Liver (tissue), 9 donors: ENCODE results near the gene FZR1. TPM values are rescaled to one million over a fixed set of nuclear protein-coding genes. Genes with fewer than 3 reads are reported as not detected.

Experiments used
- DNase-seq: peaks from one replicate; pipeline ENCODE4 v3.0.0-alpha.2; 2017; ENCODE audit warnings: low spot score
- H3K27ac ChIP-seq, 2 donors: one replicate each; pipeline ENCODE4 v1.7.0; 2013; ENCODE audit warnings: inconsistent platforms in 2 of 2, low read length in 2 of 2, control low read depth in 1 of 2, low read depth in 1 of 2, mild to moderate bottlenecking in 1 of 2
- H3K27me3 ChIP-seq, 4 donors: one replicate each; pipeline versions ENCODE4 v1.6.1 to v1.7.0; 2013; ENCODE audit warnings: low read length in 3 of 4, inconsistent platforms in 1 of 4, mild to moderate bottlenecking in 1 of 4, moderate library complexity in 1 of 4; ENCODE audit not compliant: control insufficient read depth in 4 of 4, insufficient read depth in 4 of 4
- H3K36me3 ChIP-seq, 4 donors: one replicate each; pipeline versions ENCODE4 v1.6.1 to v1.7.0; 2013; ENCODE audit warnings: low read length in 3 of 4, mild to moderate bottlenecking in 3 of 4, low read depth in 1 of 4, moderate library complexity in 1 of 4; ENCODE audit not compliant: control insufficient read depth in 4 of 4, insufficient read depth in 3 of 4
- H3K4me1 ChIP-seq, 4 donors: one replicate each; pipeline versions ENCODE4 v1.6.1 to v1.7.0; 2013; ENCODE audit warnings: low read length in 3 of 4, mild to moderate bottlenecking in 3 of 4, moderate library complexity in 1 of 4; ENCODE audit not compliant: control insufficient read depth in 4 of 4, insufficient read depth in 4 of 4
- H3K4me3 ChIP-seq, 3 donors: one replicate each; pipeline versions ENCODE4 v1.6.1 to v1.7.0; 2013; ENCODE audit warnings: low read length in 3 of 3, control low read depth in 1 of 3, low read depth in 1 of 3, mild to moderate bottlenecking in 1 of 3
- H3K9ac ChIP-seq, 2 donors: one replicate each; pipeline ENCODE4 v1.7.0; 2013; ENCODE audit warnings: low read length in 2 of 2, mild to moderate bottlenecking in 2 of 2, moderate library complexity in 2 of 2, control low read depth in 1 of 2, low read depth in 1 of 2
- H3K9me3 ChIP-seq, 4 donors: one replicate each; pipeline versions ENCODE4 v1.6.1 to v1.7.0; 2013; ENCODE audit warnings: low read length in 3 of 4; ENCODE audit not compliant: control insufficient read depth in 4 of 4
- ATF3 ChIP-seq: IDR thresholded peaks from 2 replicates; pipeline ENCODE4 v1.6.1; 2016; ENCODE audit warnings: antibody characterized with exemption
- EGR1 ChIP-seq, 2 donors: IDR thresholded peaks; 2 replicates each; pipeline ENCODE4 v1.6.1; 2016 to 2018; ENCODE audit warnings: antibody characterized with exemption in 2 of 2, low read depth in 2 of 2
- FOXA1 ChIP-seq: IDR thresholded peaks from 2 replicates; pipeline ENCODE4 v1.6.1; 2016; ENCODE audit warnings: antibody characterized with exemption
- FOXA2 ChIP-seq: IDR thresholded peaks from 2 replicates; pipeline ENCODE4 v1.6.1; 2016; ENCODE audit warnings: antibody characterized with exemption
- GABPA ChIP-seq, 2 donors: IDR thresholded peaks in 1 of 2; conservative IDR thresholded peaks in 1 of 2; 2 replicates each; pipeline ENCODE4 v1.6.1; 2016; ENCODE audit warnings: antibody characterized with exemption in 2 of 2, mild to moderate bottlenecking in 1 of 2, moderate library complexity in 1 of 2
- HNF4A ChIP-seq, 2 donors: conservative IDR thresholded peaks; 2 replicates each; pipeline ENCODE4 v1.6.1; 2016; ENCODE audit warnings: antibody characterized with exemption in 2 of 2, mild to moderate bottlenecking in 2 of 2
- HNF4G ChIP-seq: IDR thresholded peaks from 2 replicates; pipeline ENCODE4 v1.6.1; 2016; ENCODE audit warnings: antibody characterized with exemption
- JUND ChIP-seq, 2 donors: IDR thresholded peaks; 2 replicates each; pipeline ENCODE4 v1.6.1; 2016; ENCODE audit warnings: antibody characterized with exemption in 2 of 2
- RAD21 ChIP-seq, 2 donors: IDR thresholded peaks; 2 replicates each; pipeline ENCODE4 v1.6.1; 2016; ENCODE audit warnings: antibody characterized with exemption in 2 of 2, mild to moderate bottlenecking in 2 of 2
- RXRA ChIP-seq, 2 donors: IDR thresholded peaks; 2 replicates each; pipeline ENCODE4 v1.6.1; 2017 to 2018; ENCODE audit warnings: antibody characterized with exemption in 2 of 2, mild to moderate bottlenecking in 1 of 2
- TAF1 ChIP-seq: conservative IDR thresholded peaks from 2 replicates; pipeline ENCODE4 v1.6.1; 2016; ENCODE audit warnings: antibody characterized with exemption, mild to moderate bottlenecking
- YY1 ChIP-seq: IDR thresholded peaks from 2 replicates; pipeline ENCODE4 v1.6.1; 2016; ENCODE audit warnings: antibody characterized with exemption, mild to moderate bottlenecking
- WGBS: extraction: QIAGEN DNeasy Blood & Tissue Kit; methylation state at CpG from one replicate; pipeline ENCODE4 v1.1.7; 2013; 5-methylcytosine and 5-hydroxymethylcytosine counted together
- polyA plus RNA-seq, 2 donors: library from polyadenylated mRNA; stranded (reverse) in 1 of 2; unstranded in 1 of 2; fragments of 200-250 nt in 1 of 2; fragments of >200 nt in 1 of 2; fragmentation: Nextera tagmentation in 1 of 2; extraction: Ambion mirVana in 1 of 2; gene quantifications; one replicate each; pipeline versions ENCODE4 v1.2.1 to v1.2.3, GENCODE V29; 2013 to 2015
- total RNA-seq, 2 donors: library from RNA; depleted of rRNA; stranded (reverse); fragments of >200 nt; gene quantifications; one replicate each; pipeline ENCODE4 v1.2.3, GENCODE V29; 2014
- TF ChIP-seq, protein P1 (sequence below): fragments of 150-350 bp; IDR thresholded peaks from 2 replicates; pipeline ENCODE4 v1.5.1; 2017; ENCODE audit warnings: improper control_type of control experiment, low read depth, low read length; ENCODE audit not compliant: missing input control
- TF ChIP-seq, protein P2 (sequence below): IDR thresholded peaks from 2 replicates; pipeline ENCODE4 v1.6.1; 2016; ENCODE audit warnings: antibody characterized with exemption
- TF ChIP-seq, protein P3 (sequence below): IDR thresholded peaks from 2 replicates; pipeline ENCODE4 v1.6.1; 2016; ENCODE audit warnings: antibody characterized with exemption
- TF ChIP-seq, protein P4 (sequence below): IDR thresholded peaks from 2 replicates; pipeline ENCODE4 v1.6.1; 2016; ENCODE audit warnings: antibody characterized with exemption, mild to moderate bottlenecking
- donor health status: healthy.
- donor health status: healthy.
- donor health status: healthy.
- donor health status: healthy.
- donor health status: healthy.

FZR1 gene
- total and polyA plus RNA-seq, 4 donors: 17.0 to 27.3 (median 20.3) TPM

DNA sequence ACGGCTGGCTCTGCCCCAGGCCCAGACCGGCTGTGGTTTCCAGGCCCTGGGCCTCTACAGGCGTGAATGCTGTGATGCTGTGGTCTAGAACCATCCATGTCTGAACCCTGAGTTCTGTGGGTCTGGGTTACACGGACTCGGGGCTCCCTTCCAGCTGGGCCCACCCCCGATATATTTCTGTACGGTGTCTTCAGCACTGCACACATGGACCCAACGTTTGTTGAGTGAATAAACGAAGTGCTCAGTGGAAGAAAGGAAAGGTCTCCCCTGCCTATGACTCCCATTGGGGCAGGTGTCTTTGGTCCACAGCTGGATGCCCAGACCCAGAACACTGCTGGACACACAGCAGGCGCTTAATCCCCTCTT lies 39.5 kb downstream of the FZR1 start:
- H3K4me3 ChIP-seq: no peak overlapping the region
- H3K4me1 ChIP-seq: peaks cover 0 to 5% (median 1%) of the 10 kb centered on the region in 4 donors
- WGBS: 77% methylated on average over 10 of the region's 10 CpGs
- peaks cover 0 to 10% (median 5%) of the 10 kb centered on the region in 4 donors for H3K36me3 ChIP-seq
- TF ChIP-seq TAF1: no peak
- TF ChIP-seq HNF4G: no peak
- TF ChIP-seq EGR1 (IDR thresholded peaks at IDR 0.05; ENCODE audit: low read depth in 2 of 2): no peak
- TF ChIP-seq RXRA (IDR thresholded peaks at IDR 0.05): no peak
- TF ChIP-seq, protein P1, sequence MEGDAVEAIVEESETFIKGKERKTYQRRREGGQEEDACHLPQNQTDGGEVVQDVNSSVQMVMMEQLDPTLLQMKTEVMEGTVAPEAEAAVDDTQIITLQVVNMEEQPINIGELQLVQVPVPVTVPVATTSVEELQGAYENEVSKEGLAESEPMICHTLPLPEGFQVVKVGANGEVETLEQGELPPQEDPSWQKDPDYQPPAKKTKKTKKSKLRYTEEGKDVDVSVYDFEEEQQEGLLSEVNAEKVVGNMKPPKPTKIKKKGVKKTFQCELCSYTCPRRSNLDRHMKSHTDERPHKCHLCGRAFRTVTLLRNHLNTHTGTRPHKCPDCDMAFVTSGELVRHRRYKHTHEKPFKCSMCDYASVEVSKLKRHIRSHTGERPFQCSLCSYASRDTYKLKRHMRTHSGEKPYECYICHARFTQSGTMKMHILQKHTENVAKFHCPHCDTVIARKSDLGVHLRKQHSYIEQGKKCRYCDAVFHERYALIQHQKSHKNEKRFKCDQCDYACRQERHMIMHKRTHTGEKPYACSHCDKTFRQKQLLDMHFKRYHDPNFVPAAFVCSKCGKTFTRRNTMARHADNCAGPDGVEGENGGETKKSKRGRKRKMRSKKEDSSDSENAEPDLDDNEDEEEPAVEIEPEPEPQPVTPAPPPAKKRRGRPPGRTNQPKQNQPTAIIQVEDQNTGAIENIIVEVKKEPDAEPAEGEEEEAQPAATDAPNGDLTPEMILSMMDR: no peak
- TF ChIP-seq HNF4A (conservative IDR thresholded peaks at IDR 0.05): no peak
- TF ChIP-seq GABPA (IDR thresholded peaks at IDR 0.05 in 1 of 2, conservative IDR thresholded peaks at IDR 0.05 in 1 of 2): no peak
- no peak for TF ChIP-seq FOXA2
- TF ChIP-seq RAD21 (IDR thresholded peaks at IDR 0.05): no peak
- TF ChIP-seq ATF3: no peak
- TF ChIP-seq, protein P2, sequence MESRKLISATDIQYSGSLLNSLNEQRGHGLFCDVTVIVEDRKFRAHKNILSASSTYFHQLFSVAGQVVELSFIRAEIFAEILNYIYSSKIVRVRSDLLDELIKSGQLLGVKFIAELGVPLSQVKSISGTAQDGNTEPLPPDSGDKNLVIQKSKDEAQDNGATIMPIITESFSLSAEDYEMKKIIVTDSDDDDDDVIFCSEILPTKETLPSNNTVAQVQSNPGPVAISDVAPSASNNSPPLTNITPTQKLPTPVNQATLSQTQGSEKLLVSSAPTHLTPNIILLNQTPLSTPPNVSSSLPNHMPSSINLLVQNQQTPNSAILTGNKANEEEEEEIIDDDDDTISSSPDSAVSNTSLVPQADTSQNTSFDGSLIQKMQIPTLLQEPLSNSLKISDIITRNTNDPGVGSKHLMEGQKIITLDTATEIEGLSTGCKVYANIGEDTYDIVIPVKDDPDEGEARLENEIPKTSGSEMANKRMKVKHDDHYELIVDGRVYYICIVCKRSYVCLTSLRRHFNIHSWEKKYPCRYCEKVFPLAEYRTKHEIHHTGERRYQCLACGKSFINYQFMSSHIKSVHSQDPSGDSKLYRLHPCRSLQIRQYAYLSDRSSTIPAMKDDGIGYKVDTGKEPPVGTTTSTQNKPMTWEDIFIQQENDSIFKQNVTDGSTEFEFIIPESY: no peak
- TF ChIP-seq, protein P3, sequence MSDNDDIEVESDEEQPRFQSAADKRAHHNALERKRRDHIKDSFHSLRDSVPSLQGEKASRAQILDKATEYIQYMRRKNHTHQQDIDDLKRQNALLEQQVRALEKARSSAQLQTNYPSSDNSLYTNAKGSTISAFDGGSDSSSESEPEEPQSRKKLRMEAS: no peak
- TF ChIP-seq FOXA1: no peak
- TF ChIP-seq YY1: no peak
- TF ChIP-seq, protein P4, sequence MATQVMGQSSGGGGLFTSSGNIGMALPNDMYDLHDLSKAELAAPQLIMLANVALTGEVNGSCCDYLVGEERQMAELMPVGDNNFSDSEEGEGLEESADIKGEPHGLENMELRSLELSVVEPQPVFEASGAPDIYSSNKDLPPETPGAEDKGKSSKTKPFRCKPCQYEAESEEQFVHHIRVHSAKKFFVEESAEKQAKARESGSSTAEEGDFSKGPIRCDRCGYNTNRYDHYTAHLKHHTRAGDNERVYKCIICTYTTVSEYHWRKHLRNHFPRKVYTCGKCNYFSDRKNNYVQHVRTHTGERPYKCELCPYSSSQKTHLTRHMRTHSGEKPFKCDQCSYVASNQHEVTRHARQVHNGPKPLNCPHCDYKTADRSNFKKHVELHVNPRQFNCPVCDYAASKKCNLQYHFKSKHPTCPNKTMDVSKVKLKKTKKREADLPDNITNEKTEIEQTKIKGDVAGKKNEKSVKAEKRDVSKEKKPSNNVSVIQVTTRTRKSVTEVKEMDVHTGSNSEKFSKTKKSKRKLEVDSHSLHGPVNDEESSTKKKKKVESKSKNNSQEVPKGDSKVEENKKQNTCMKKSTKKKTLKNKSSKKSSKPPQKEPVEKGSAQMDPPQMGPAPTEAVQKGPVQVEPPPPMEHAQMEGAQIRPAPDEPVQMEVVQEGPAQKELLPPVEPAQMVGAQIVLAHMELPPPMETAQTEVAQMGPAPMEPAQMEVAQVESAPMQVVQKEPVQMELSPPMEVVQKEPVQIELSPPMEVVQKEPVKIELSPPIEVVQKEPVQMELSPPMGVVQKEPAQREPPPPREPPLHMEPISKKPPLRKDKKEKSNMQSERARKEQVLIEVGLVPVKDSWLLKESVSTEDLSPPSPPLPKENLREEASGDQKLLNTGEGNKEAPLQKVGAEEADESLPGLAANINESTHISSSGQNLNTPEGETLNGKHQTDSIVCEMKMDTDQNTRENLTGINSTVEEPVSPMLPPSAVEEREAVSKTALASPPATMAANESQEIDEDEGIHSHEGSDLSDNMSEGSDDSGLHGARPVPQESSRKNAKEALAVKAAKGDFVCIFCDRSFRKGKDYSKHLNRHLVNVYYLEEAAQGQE: no peak
- no peak for DNase-seq
- H3K9ac ChIP-seq: no peak overlapping the region
- H3K27ac ChIP-seq: no peak overlapping the region
- H3K27me3 ChIP-seq: no peaks in the 10 kb centered on the region
- no peaks in the 10 kb centered on the region for H3K9me3 ChIP-seq

DNA sequence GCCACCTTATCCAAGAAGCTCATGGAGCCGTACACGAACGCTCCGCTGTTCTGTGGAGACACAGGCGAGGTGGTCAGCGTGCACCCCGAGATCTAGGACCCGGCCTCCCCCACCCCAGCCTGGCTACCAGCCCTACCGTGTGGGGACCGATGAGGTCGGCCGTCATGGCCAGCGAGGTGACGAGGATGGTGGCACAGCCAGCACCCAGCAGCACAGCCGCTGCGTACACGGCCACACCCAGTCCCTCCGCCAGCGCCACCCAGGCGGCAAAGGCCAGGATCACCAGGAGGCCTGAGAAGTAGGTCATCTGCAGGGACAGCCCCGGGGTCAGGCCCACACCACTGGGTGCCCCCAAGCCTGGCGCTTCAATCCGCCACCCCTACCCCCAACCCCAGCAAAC lies 40.0 kb downstream of the FZR1 start:
- TF ChIP-seq FOXA2: no peak
- no peak for TF ChIP-seq ATF3
- TF ChIP-seq YY1: no peak
- TF ChIP-seq, protein P2: no peak
- no peak for TF ChIP-seq JUND (IDR thresholded peaks at IDR 0.05)
- Histone ChIP-seq H3K9me3 (no peaks in the 10 kb centered on the region), H3K36me3 (peaks cover 0 to 12% (median 8%) of the 10 kb centered on the region in 4 donors), H3K4me3 (no peak overlapping the region), H3K4me1 (peaks cover 0 to 5% (median 1%) of the 10 kb centered on the region in 4 donors), H3K9ac (no peak overlapping the region), H3K27ac (no peak overlapping the region), H3K27me3 (no peaks in the 10 kb centered on the region)
- 84% methylated on average over 23 of the region's 23 CpGs for whole genome bisulfite sequencing
- DNase-seq: no peak
